PC-9 (cell line): ENCODE measurements around the gene TLK2.
A peak's percentile ranks its signal among the peaks of the same experiment; 100 is the strongest.
"Not testable (repeated sequence)": the region's sequence is repeated elsewhere in the genome, so short reads cannot be mapped to it uniquely, and the experiment has no call there.

Source experiments
- EZH2 ChIP-seq: fragments of 200-600 bp; sonication (generic); IDR thresholded peaks from 2 replicates; pipeline ENCODE4 v1.8.0; 2017; ENCODE audit warnings: antibody characterized with exemption, low read depth
- TF ChIP-seq, protein P1 (sequence below): fragments of 200-600 bp; sonication (generic); conservative IDR thresholded peaks from 2 replicates; pipeline ENCODE4 v1.6.1; 2017; ENCODE audit warnings: mixed run types, antibody characterized with exemption, mild to moderate bottlenecking, moderate library complexity

GRCh38 chr17:62552851-62553659 lies 74.4 kb downstream of the TLK2 start:
- TF ChIP-seq, protein P1, sequence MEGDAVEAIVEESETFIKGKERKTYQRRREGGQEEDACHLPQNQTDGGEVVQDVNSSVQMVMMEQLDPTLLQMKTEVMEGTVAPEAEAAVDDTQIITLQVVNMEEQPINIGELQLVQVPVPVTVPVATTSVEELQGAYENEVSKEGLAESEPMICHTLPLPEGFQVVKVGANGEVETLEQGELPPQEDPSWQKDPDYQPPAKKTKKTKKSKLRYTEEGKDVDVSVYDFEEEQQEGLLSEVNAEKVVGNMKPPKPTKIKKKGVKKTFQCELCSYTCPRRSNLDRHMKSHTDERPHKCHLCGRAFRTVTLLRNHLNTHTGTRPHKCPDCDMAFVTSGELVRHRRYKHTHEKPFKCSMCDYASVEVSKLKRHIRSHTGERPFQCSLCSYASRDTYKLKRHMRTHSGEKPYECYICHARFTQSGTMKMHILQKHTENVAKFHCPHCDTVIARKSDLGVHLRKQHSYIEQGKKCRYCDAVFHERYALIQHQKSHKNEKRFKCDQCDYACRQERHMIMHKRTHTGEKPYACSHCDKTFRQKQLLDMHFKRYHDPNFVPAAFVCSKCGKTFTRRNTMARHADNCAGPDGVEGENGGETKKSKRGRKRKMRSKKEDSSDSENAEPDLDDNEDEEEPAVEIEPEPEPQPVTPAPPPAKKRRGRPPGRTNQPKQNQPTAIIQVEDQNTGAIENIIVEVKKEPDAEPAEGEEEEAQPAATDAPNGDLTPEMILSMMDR: peak; percentile 73
- TF ChIP-seq EZH2: not testable (repeated sequence)
